Neural crest cell (in vitro differentiated cells): ENCODE results near the gene SLC25A23. TPM values are rescaled to one million over a fixed set of nuclear protein-coding genes. Genes with fewer than 3 reads are reported as not detected.

ENCODE experiments used
- DNase-seq: peaks from one replicate; pipeline ENCODE4 v3.0.0; 2021; ENCODE audit warnings: low read depth, mixed read lengths, low spot score
- H3K27ac Mint-ChIP-seq: one replicate; pipeline ENCODE4 v1.8.0; 2021; ENCODE audit warnings: mild to moderate bottlenecking, mixed read lengths; ENCODE audit not compliant: unreplicated experiment
- H3K27me3 Mint-ChIP-seq: 2 replicates; pipeline ENCODE4 v1.8.0; 2021; ENCODE audit warnings: low read depth, mild to moderate bottlenecking, mixed read lengths
- H3K36me3 Mint-ChIP-seq: 2 replicates; pipeline ENCODE4 v1.8.0; 2021; ENCODE audit warnings: low read depth, mild to moderate bottlenecking, mixed read lengths
- H3K4me1 Mint-ChIP-seq: 2 replicates; pipeline ENCODE4 v1.8.0; 2021; ENCODE audit warnings: mixed read lengths
- H3K4me3 Mint-ChIP-seq: one replicate; pipeline ENCODE4 v1.8.0; 2021; ENCODE audit warnings: mild to moderate bottlenecking, mixed read lengths
- H3K9me3 Mint-ChIP-seq: 2 replicates; pipeline ENCODE4 v1.8.0; 2021; ENCODE audit warnings: mixed read lengths
- CTCF ChIP-seq: fragments of 200-600 bp; sonication (generic); conservative IDR thresholded peaks from 2 replicates; pipeline ENCODE4 v1.5.0; 2021; ENCODE audit warnings: antibody characterized with exemption, mild to moderate bottlenecking
- total RNA-seq: library from RNA; stranded (reverse); gene quantifications from 2 replicates; pipeline ENCODE4 v1.2.1, GENCODE V29; 2021

Gene SLC25A23
- total RNA-seq, 1 donor from 2014 or later = 72.2 TPM

- Mint-ChIP-seq H3K27me3 (peaks cover 80% of the 10 kb centered on the region), H3K9me3 (no peaks in the 10 kb centered on the region), H3K4me3 (no peak overlapping the region), H3K27ac (no peak overlapping the region), H3K36me3 (no peaks in the 10 kb centered on the region), H3K4me1 (peaks cover 5% of the 10 kb centered on the region)
- TF ChIP-seq CTCF = no peak
- no peak for DNase-seq
Measured at GRCh38 chr19:6465663-6466062, 6.1 kb upstream of the SLC25A23 start.

DNA sequence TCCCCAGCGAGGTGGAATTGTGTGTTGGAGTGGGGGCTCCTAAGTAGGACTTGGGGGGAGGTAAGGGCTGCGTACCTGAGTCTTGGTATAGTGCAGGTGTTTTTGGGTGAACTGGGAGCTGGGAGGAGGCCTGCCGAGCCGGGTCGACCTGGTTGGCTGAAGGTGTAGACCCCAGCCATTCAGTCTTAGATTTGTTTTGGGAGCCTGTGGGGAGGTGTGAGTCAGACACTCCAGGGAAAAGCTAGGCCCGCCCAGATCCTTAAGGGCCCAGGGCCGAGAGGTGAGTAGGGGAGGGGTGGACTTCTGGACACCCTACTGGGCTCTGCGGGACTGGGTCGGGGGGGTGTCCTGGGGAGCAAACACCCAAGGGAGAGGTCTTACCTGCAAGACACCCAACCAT is 5.4 kb upstream of the SLC25A23 start:
- Mint-ChIP-seq H3K4me3 (peak overlapping the region; percentile 33), H3K27me3 (peaks cover 79% of the 10 kb centered on the region), H3K9me3 (no peaks in the 10 kb centered on the region), H3K4me1 (peaks cover 11% of the 10 kb centered on the region), H3K27ac (no peak overlapping the region), H3K36me3 (peaks cover 2% of the 10 kb centered on the region)
- no peak for TF ChIP-seq CTCF
- no peak for DNase-seq

- Mint-ChIP-seq H3K4me3 (peak within 1 kb of the TSS; percentile 33), H3K27me3 (peaks cover 74% of the 10 kb centered on the region), H3K36me3 (peaks cover 3% of the 10 kb centered on the region), H3K27ac (no peak within 1 kb of the TSS), H3K4me1 (peaks cover 13% of the 10 kb centered on the region), H3K9me3 (no peaks in the 10 kb centered on the region)
- no peak for DNase-seq
- TF ChIP-seq CTCF = no peak
Measured at GRCh38 chr19:6464070-6464873, 4.7 kb upstream of the SLC25A23 start, which contains the start of gene CRB3. TSS of gene CRB3 (plus strand) at chr19:6464271. CDS start at chr19:6464702, 431 bp downstream.

DNA sequence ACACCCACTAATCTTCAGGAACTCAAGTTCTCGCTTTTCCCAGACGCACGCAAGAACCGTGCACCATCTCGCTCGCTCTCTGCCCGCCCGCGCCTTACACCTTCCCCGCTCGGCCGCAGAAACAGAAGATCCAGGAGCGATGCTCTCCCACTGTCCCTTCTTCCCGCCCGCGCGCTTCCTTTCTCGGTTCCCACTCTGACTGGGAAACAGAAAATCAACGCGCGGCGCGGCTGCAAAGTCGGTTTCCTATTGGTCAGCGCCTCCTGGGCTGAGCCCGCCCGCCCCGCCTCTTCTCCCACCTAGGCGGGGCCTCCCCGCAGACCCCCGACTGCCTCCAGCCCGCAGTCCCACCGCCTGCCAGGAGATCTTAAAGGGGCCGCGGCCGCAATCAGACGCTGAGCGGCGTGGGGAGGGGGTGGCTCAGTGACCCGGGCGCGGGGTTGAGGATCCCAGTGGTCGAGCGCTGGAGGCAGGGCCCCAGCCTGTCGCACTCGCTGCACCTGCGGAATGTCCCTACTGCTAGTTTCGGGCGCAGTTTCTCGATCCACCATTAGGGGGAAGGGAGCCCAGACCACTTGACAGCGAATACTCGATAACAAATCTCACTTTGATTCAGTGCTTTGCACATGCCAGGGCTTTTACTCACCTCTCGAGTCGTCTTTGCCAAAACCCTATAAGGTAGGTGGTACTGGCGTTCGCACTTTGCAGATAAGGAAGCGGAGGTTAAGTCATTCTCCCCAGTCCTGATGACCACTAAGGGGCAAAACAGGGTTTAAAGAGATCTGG is 700 bp upstream of the SLC25A23 start:
- peak; percentile 98 for DNase-seq
- peak overlapping the region; percentile 4 for H3K27ac Mint-ChIP-seq
- H3K9me3 Mint-ChIP-seq = peaks cover 1% of the 10 kb centered on the region
- H3K27me3 Mint-ChIP-seq = peaks cover 37% of the 10 kb centered on the region
- peak overlapping the region; percentile 93 for H3K4me3 Mint-ChIP-seq
- peaks cover 24% of the 10 kb centered on the region for H3K4me1 Mint-ChIP-seq
- peaks cover 11% of the 10 kb centered on the region for H3K36me3 Mint-ChIP-seq
- peak; percentile 71 for TF ChIP-seq CTCF

DNA sequence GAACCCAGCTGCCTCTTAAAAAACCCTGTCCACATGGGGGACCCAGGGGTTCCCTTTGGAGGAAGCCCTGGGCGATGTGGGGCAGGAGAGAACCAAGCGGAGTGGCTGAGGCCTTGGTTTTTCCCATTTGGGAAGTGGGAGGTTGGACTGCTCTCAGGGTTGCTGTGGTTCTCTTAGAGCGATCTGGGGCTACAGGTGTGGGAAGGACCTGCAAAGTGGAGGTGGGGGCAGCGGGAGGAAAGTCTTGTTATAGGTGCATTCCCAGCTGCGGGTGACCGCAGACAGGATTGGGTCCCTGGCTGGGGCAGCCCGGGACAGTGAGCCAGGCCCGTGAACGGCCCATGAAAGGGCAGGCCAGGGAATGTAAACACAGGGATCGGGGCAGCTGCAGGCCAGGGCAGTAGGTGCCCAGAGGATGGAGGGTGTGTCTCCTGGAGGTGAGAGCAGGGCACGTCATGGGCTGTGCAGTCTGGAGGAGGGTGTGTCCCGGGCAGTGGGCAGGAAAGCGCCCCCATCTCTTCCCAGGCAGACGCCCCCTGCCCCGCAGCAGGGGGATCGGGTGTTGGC is 814 bp downstream of the SLC25A23 start:
- H3K27ac Mint-ChIP-seq = no peak overlapping the region
- no peak for TF ChIP-seq CTCF
- peaks cover 4% of the 10 kb centered on the region for H3K9me3 Mint-ChIP-seq
- peaks cover 24% of the 10 kb centered on the region for H3K36me3 Mint-ChIP-seq
- no peak for DNase-seq
- H3K4me1 Mint-ChIP-seq = peaks cover 24% of the 10 kb centered on the region
- H3K27me3 Mint-ChIP-seq = peaks cover 22% of the 10 kb centered on the region
- H3K4me3 Mint-ChIP-seq = peak overlapping the region; percentile 89
